Adrenal gland (tissue), 12 donors: ENCODE data around the gene CAMKK1. TPM values are rescaled to one million over a fixed set of nuclear protein-coding genes. Genes with fewer than 3 reads are reported as not detected.
A peak's percentile ranks its signal among the peaks of the same experiment; 100 is the strongest.

ENCODE experiments used
- DNase-seq, 7 donors: peaks; one replicate each; pipeline ENCODE4 v3.0.0-alpha.2; 2019 to 2020
- H3K27ac ChIP-seq, 5 donors: fragments of 200-600 bp; sonication (generic) in 4 of 5; 1 replicate in 3 of 5; 2 replicates in 2 of 5; pipeline versions ENCODE4 v1.5.1 to v1.8.0; 2016 to 2020; ENCODE audit warnings: mild to moderate bottlenecking in 1 of 5
- H3K27me3 ChIP-seq: fragments of 200-600 bp; 2 replicates; pipeline ENCODE4 v1.8.0; 2021
- H3K36me3 ChIP-seq, 2 donors: fragments of 200-600 bp; replicated peaks in 1 of 2; 1 replicate in 1 of 2; 2 replicates in 1 of 2; pipeline versions ENCODE4 v1.5.1 to v1.8.0; 2018 to 2022
- H3K4me1 ChIP-seq, 2 donors: fragments of 200-600 bp; replicated peaks in 1 of 2; 1 replicate in 1 of 2; 2 replicates in 1 of 2; pipeline versions ENCODE4 v1.5.1 to v1.8.0; 2018 to 2021
- H3K4me3 ChIP-seq, 4 donors: fragments of 200-600 bp; sonication (generic) in 3 of 4; one replicate each; pipeline ENCODE4 v1.5.1; 2016 to 2018
- H3K9me3 ChIP-seq, 3 donors: fragments of 200-600 bp; sonication (generic) in 1 of 3; replicated peaks in 1 of 3; 1 replicate in 2 of 3; 2 replicates in 1 of 3; pipeline versions ENCODE4 v1.5.1 to v1.8.0; 2016 to 2021
- POLR2A ChIP-seq, 2 donors: fragments of 450-650 bp; IDR thresholded peaks; one replicate each; pipeline ENCODE4 v1.6.1; 2017; ENCODE audit warnings: antibody characterized with exemption in 2 of 2, mild to moderate bottlenecking in 2 of 2, moderate library complexity in 1 of 2
- WGBS, 4 donors: extraction: QIAGEN DNeasy Blood & Tissue Kit in 2 of 4; methylation state at CpG; one replicate each; pipeline versions ENCODE4 v1.1.5 to v1.1.7; 2013 to 2017; 5-methylcytosine and 5-hydroxymethylcytosine counted together
- intact Hi-C, 2 donors: fragments of 100-400 bp; cut with DNase I; formaldehyde crosslinking; loops; one replicate each; pipeline versions ENCODE4 v1.14.1 to v1.15.0; 2022 to 2023
- polyA plus RNA-seq, 3 donors: library from polyadenylated mRNA; stranded (reverse); fragments of 200-250 nt in 2 of 3; fragments of 350-450 nt in 1 of 3; fragmentation: Illumina TruSeq in 1 of 3; extraction: RNeasy Lipid Tissue Mini Kit (QIAGEN cat#74804) in 1 of 3; gene quantifications; one replicate each; pipeline ENCODE4 v1.2.3, GENCODE V29; 2013 to 2014
- total RNA-seq, 9 donors: library from RNA; depleted of rRNA in 4 of 9; stranded (reverse); fragments of >200 nt in 4 of 9; fragments of 120-200 nt in 1 of 9; fragmentation: NEBNext Ultra II Directional in 1 of 9; extraction: Animal tissue kit (Norgen Biotek cat#: 25700) in 1 of 9; gene quantifications; one replicate each; pipeline versions ENCODE4 v1.1.0 to v1.2.4, GENCODE V29; 2013 to 2023
- TF ChIP-seq, protein P1 (sequence below), 6 experiments: fragments of 450-650 bp in 4 of 6; fragments of 200-600 bp in 2 of 6; sonication (generic) in 1 of 6; IDR thresholded peaks; 1 replicate in 5 of 6; 2 replicates in 1 of 6; pipeline versions ENCODE4 v1.5.1 to v1.8.0; 2016 to 2021; ENCODE audit warnings: antibody characterized with exemption in 6 of 6, mild to moderate bottlenecking in 2 of 6, moderate library complexity in 1 of 6
- donor health status: healthy with polysubstance abuse.
- donor health status: Bipolar disorder and iron deficiency.
- donor health status: DM: yes; HTN: yes; CAD: no.
- donor health status: DM: no; HTN: no; CAD: no.
- donor health status: DM: no; HTN: no; CAD: no.
- donor health status: DM: yes; HTN: yes; CAD: no.

CAMKK1 gene
- total and polyA plus RNA-seq, 12 donors = 6.0 to 28.2 (median 10.8) TPM

- H3K9me3 ChIP-seq = no peaks in the 10 kb centered on the region
- intact Hi-C loops = no loop called here
- peak overlapping the region in 3 of 5 donors; percentile 66 to 91 (median 91) for H3K27ac ChIP-seq
- H3K4me3 ChIP-seq = no peak overlapping the region
- H3K36me3 ChIP-seq = peaks cover 0 to 31% of the 10 kb centered on the region in 2 donors
- H3K27me3 ChIP-seq = no peaks in the 10 kb centered on the region
- peaks cover 53 to 59% of the 10 kb centered on the region in 2 donors for H3K4me1 ChIP-seq
- WGBS, 4 donors = 68 to 83% (median 74%) methylated on average over 7 to 10 of the region's 10 CpGs
- DNase-seq = peak in 6 of 7 donors; percentile 47 to 80 (median 60)
- TF ChIP-seq POLR2A (IDR thresholded peaks at IDR 0.05) = no peak
- TF ChIP-seq, protein P1, sequence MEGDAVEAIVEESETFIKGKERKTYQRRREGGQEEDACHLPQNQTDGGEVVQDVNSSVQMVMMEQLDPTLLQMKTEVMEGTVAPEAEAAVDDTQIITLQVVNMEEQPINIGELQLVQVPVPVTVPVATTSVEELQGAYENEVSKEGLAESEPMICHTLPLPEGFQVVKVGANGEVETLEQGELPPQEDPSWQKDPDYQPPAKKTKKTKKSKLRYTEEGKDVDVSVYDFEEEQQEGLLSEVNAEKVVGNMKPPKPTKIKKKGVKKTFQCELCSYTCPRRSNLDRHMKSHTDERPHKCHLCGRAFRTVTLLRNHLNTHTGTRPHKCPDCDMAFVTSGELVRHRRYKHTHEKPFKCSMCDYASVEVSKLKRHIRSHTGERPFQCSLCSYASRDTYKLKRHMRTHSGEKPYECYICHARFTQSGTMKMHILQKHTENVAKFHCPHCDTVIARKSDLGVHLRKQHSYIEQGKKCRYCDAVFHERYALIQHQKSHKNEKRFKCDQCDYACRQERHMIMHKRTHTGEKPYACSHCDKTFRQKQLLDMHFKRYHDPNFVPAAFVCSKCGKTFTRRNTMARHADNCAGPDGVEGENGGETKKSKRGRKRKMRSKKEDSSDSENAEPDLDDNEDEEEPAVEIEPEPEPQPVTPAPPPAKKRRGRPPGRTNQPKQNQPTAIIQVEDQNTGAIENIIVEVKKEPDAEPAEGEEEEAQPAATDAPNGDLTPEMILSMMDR (IDR thresholded peaks at IDR 0.05) = no peak
These were observed 6.1 kb downstream of the CAMKK1 start for GRCh38 chr17:3886776-3887175.

GRCh38 chr17:3885970-3886369 lies 6.9 kb downstream of the CAMKK1 start:
- Histone ChIP-seq H3K36me3 (peaks cover 0 to 31% of the 10 kb centered on the region in 2 donors), H3K4me3 (no peak overlapping the region), H3K9me3 (no peaks in the 10 kb centered on the region), H3K27me3 (no peaks in the 10 kb centered on the region), H3K4me1 (peaks cover 45 to 51% of the 10 kb centered on the region in 2 donors), H3K27ac (peak overlapping the region in 3 of 5 donors; percentile 59 to 91 (median 91))
- TF ChIP-seq, protein P1 (IDR thresholded peaks at IDR 0.05) = no peak
- no peak for TF ChIP-seq POLR2A (IDR thresholded peaks at IDR 0.05)
- WGBS, 4 donors = 51 to 79% (median 59%) methylated on average over 2 to 4 of the region's 4 CpGs
- intact Hi-C loops = no loop called here
- peak; percentile 65 to 92 (median 79) for DNase-seq

GRCh38 chr17:3885271-3885670 lies 7.6 kb downstream of the CAMKK1 start:
- H3K9me3 ChIP-seq = no peaks in the 10 kb centered on the region
- H3K36me3 ChIP-seq = peaks cover 0 to 31% of the 10 kb centered on the region in 2 donors
- TF ChIP-seq POLR2A (IDR thresholded peaks at IDR 0.05) = no peak
- TF ChIP-seq, protein P1 (IDR thresholded peaks at IDR 0.05) = no peak
- intact Hi-C loops = no loop called here
- 60 to 90% (median 67%) methylated on average over 2 to 14 of the region's 14 CpGs for WGBS, 4 donors
- H3K27ac ChIP-seq = peak overlapping the region in 3 of 5 donors; percentile 59 to 91 (median 91)
- DNase-seq = no peak
- no peaks in the 10 kb centered on the region for H3K27me3 ChIP-seq
- H3K4me3 ChIP-seq = no peak overlapping the region
- peaks cover 38 to 45% of the 10 kb centered on the region in 2 donors for H3K4me1 ChIP-seq

DNA sequence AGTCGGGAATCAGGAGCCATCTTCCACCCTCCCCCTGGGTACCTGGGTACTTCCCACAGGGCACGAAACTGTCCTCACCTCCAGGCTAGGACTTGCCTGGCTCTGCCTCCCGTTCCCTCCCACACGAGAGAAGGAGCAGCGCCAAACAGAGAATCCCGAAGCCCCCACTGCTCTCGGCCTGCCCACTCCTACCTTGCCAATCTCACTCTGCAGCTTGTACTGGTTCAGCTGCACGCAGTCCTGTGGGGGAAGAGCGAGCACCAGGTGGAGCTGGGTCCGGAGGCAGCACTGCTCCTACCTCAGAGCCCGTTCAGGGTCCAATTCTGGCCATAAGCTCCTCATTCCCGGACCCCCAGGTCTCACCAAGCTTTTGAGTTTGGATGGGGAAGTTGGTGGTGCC lies 8.7 kb downstream of the CAMKK1 start:
- no peak overlapping the region for H3K4me3 ChIP-seq
- no peaks in the 10 kb centered on the region for H3K27me3 ChIP-seq
- H3K36me3 ChIP-seq = peaks cover 0 to 31% of the 10 kb centered on the region in 2 donors
- TF ChIP-seq POLR2A (IDR thresholded peaks at IDR 0.05) = no peak
- TF ChIP-seq, protein P1 (IDR thresholded peaks at IDR 0.05) = no peak
- DNase-seq = no peak
- intact Hi-C loops = no loop called here
- no peak overlapping the region for H3K27ac ChIP-seq
- WGBS, 4 donors = 92 to 93% (median 92%) methylated on average over 10 to 12 of the region's 12 CpGs
- peaks cover 27 to 38% of the 10 kb centered on the region in 2 donors for H3K4me1 ChIP-seq
- no peaks in the 10 kb centered on the region for H3K9me3 ChIP-seq
